Brain microvascular endothelial cell (primary cell): ENCODE results near the gene BACH1.

Experiments used
- DNase-seq: peaks from one replicate; pipeline ENCODE4 v3.0.0-alpha.2; 2020
- H3K27ac ChIP-seq: fragments of 250-450 bp; sonication (Bioruptor Pico); 2 replicates; pipeline ENCODE4 v1.5.1; 2020; ENCODE audit warnings: mild to moderate bottlenecking, moderate library complexity
- H3K27me3 ChIP-seq: fragments of 250-450 bp; sonication (Bioruptor Pico); replicated peaks from 2 replicates; pipeline ENCODE4 v1.5.1; 2020; ENCODE audit warnings: mild to moderate bottlenecking
- H3K36me3 ChIP-seq: fragments of 250-450 bp; sonication (Bioruptor Pico); replicated peaks from 2 replicates; pipeline ENCODE4 v1.5.1; 2020; ENCODE audit warnings: mild to moderate bottlenecking
- H3K4me3 ChIP-seq: 2 replicates; pipeline ENCODE4 v1.5.1; 2011; ENCODE audit warnings: low read depth, mild to moderate bottlenecking, control low read depth, low read length, moderate library complexity
- CTCF ChIP-seq: IDR thresholded peaks from 2 replicates; pipeline ENCODE4 v1.5.1; 2011; ENCODE audit warnings: low read depth, mild to moderate bottlenecking, moderate library complexity, low read length, control low read depth, inconsistent platforms; ENCODE audit errors: missing control alignments
- in situ Hi-C: cut with HindIII; loops from 2 replicates; pipeline ENCODE4 v1.10.0; 2017; ENCODE audit warnings: low sequenced_read_pairs, low pct_ligation_motif_present

The BACH1 gene

GRCh38 chr21:29394051-29394450 is 95.3 kb downstream of the BACH1 start:
- H3K27me3 ChIP-seq, result no peaks in the 10 kb centered on the region
- in situ Hi-C loops, result no loop called here
- H3K27ac ChIP-seq, result no peak overlapping the region
- H3K4me3 ChIP-seq, result no peak overlapping the region
- H3K36me3 ChIP-seq, result no peaks in the 10 kb centered on the region
- DNase-seq, result no peak
- no peak for TF ChIP-seq CTCF
